DMS53 (cell line): ENCODE results near the gene METTL2B.

Experiments
- DNase-seq: peaks from one replicate; lab custom pipeline; 2025; lab: John Stamatoyannopoulos, UW

The METTL2B gene

GRCh38 chr7:128476402-128477335 is at the start of gene METTL2B:
METTL2B (plus strand) TSS chr7:128476748; CDS start chr7:128476766, 18 bp downstream.
- DNase-seq, result peak; percentile 99

GRCh38 chr7:128427289-128427891 is 49.2 kb upstream of the METTL2B start:
- DNase-seq, result peak; percentile 90

- DNase-seq, result no peak
Observed at GRCh38 chr7:128430207-128430606, 46.3 kb upstream of the METTL2B start.

- no peak for DNase-seq
Observed at GRCh38 chr7:128431221-128431620, 45.3 kb upstream of the METTL2B start.

- DNase-seq, result no peak
Observed at GRCh38 chr7:128431754-128432153, 44.8 kb upstream of the METTL2B start.

GRCh38 chr7:128434413-128435326 is 41.9 kb upstream of the METTL2B start:
- DNase-seq, result peak; percentile 38

- peak; percentile 54 for DNase-seq
Observed at GRCh38 chr7:128435327-128435686, 41.2 kb upstream of the METTL2B start.

- DNase-seq, result no peak
Observed at GRCh38 chr7:128437426-128438332, 38.9 kb upstream of the METTL2B start.

- peak; percentile 31 for DNase-seq
Observed at GRCh38 chr7:128442356-128442755, 34.2 kb upstream of the METTL2B start.

GRCh38 chr7:128443831-128444600 is 32.5 kb upstream of the METTL2B start:
- peak; percentile 91 for DNase-seq

GRCh38 chr7:128446306-128446705 is 30.2 kb upstream of the METTL2B start:
- no peak for DNase-seq

GRCh38 chr7:128447941-128448564 is 28.5 kb upstream of the METTL2B start:
- no peak for DNase-seq

GRCh38 chr7:128448751-128449302 is 27.7 kb upstream of the METTL2B start:
- no peak for DNase-seq

- no peak for DNase-seq
Observed at GRCh38 chr7:128450409-128450808, 26.1 kb upstream of the METTL2B start.

GRCh38 chr7:128450913-128451312 is 25.6 kb upstream of the METTL2B start:
- no peak for DNase-seq

GRCh38 chr7:128452552-128452951 is 24.0 kb upstream of the METTL2B start:
- no peak for DNase-seq

GRCh38 chr7:128453836-128454804 is 22.4 kb upstream of the METTL2B start:
- no peak for DNase-seq

- peak; percentile 65 for DNase-seq
Observed at GRCh38 chr7:128454808-128455542, 21.6 kb upstream of the METTL2B start.
